ENCODE results near the gene MSANTD2. TPM values are rescaled to one million over a fixed set of nuclear protein-coding genes. Genes with fewer than 3 reads are reported as not detected.

MSANTD2 gene
- polyA plus RNA-seq, 6 donors from 2014 or later, result 2.5 to 8.1 (median 3.4) TPM; not detected in 1

- Mint-ChIP-seq H3K4me3 (peak overlapping the region; percentile 42 to 91 (median 78)), H3K9me3 (no peaks in the 10 kb centered on the region), H3K36me3 (no peaks in the 10 kb centered on the region), H3K27me3 (peaks cover 21 to 29% (median 22%) of the 10 kb centered on the region in 3 donors), H3K4me1 (peaks cover 54 to 63% (median 56%) of the 10 kb centered on the region in 3 donors), H3K27ac (peak overlapping the region in 4 of 6 donors; percentile 52 to 93 (median 62))
- ATAC-seq (ENCODE audit: low read depth in 2 of 2) (peak; percentile 65 to 77), DNase-seq (no peak)
Measured at GRCh38 chr11:124724979-124725718, 75.1 kb downstream of the MSANTD2 start.

- H3K27me3 Mint-ChIP-seq, result peaks cover 48 to 58% (median 51%) of the 10 kb centered on the region in 3 donors
- peaks cover 65 to 75% (median 70%) of the 10 kb centered on the region in 3 donors for H3K4me1 Mint-ChIP-seq
- ATAC-seq (ENCODE audit: low read depth in 2 of 2) (no peak), DNase-seq (no peak)
- H3K36me3 Mint-ChIP-seq, result no peaks in the 10 kb centered on the region
- H3K4me3 Mint-ChIP-seq, result peak overlapping the region in 4 of 8 donors; percentile 17 to 55 (median 22)
- peak overlapping the region in 2 of 6 donors; percentile 12 to 33 for H3K27ac Mint-ChIP-seq
- no peaks in the 10 kb centered on the region for H3K9me3 Mint-ChIP-seq
Measured at GRCh38 chr11:124722176-124722575, 78.0 kb downstream of the MSANTD2 start.

- Mint-ChIP-seq H3K27me3 (peaks cover 66 to 82% (median 71%) of the 10 kb centered on the region in 3 donors), H3K9me3 (no peaks in the 10 kb centered on the region), H3K4me1 (peaks cover 47 to 58% (median 55%) of the 10 kb centered on the region in 3 donors), H3K27ac (no peak overlapping the region), H3K4me3 (peak overlapping the region in 1 of 8 donors; percentile 17), H3K36me3 (peaks cover 5 to 10% of the 10 kb centered on the region in 2 donors)
- no peak for ATAC-seq (ENCODE audit: low read depth in 2 of 2)
- no peak for DNase-seq
Measured at GRCh38 chr11:124719534-124719933, 80.7 kb downstream of the MSANTD2 start.

- H3K27ac Mint-ChIP-seq, result no peak overlapping the region
- no peaks in the 10 kb centered on the region for H3K9me3 Mint-ChIP-seq
- H3K4me1 Mint-ChIP-seq, result peaks cover 39 to 50% (median 47%) of the 10 kb centered on the region in 3 donors
- ATAC-seq (ENCODE audit: low read depth in 2 of 2), result no peak
- no peak for DNase-seq
- H3K27me3 Mint-ChIP-seq, result peaks cover 71 to 89% (median 73%) of the 10 kb centered on the region in 3 donors
- H3K4me3 Mint-ChIP-seq, result peak overlapping the region in 5 of 8 donors; percentile 17 to 78 (median 45)
- H3K36me3 Mint-ChIP-seq, result peaks cover 5 to 10% of the 10 kb centered on the region in 2 donors
Measured at GRCh38 chr11:124718801-124719200, 81.4 kb downstream of the MSANTD2 start.

- H3K4me1 Mint-ChIP-seq, result peaks cover 34 to 42% (median 40%) of the 10 kb centered on the region in 3 donors
- ATAC-seq (ENCODE audit: low read depth in 2 of 2) (peak; percentile 65 to 76), DNase-seq (no peak)
- peaks cover 69 to 95% (median 76%) of the 10 kb centered on the region in 3 donors for H3K27me3 Mint-ChIP-seq
- no peaks in the 10 kb centered on the region for H3K9me3 Mint-ChIP-seq
- H3K36me3 Mint-ChIP-seq, result peaks cover 5 to 10% of the 10 kb centered on the region in 2 donors
- peak overlapping the region in 1 of 6 donors; percentile 57 for H3K27ac Mint-ChIP-seq
- peak overlapping the region; percentile 66 to 90 (median 86) for H3K4me3 Mint-ChIP-seq
Measured at GRCh38 chr11:124717786-124718651, 82.2 kb downstream of the MSANTD2 start.

- DNase-seq (no peak), ATAC-seq (ENCODE audit: low read depth in 2 of 2) (no peak)
- no peaks in the 10 kb centered on the region for H3K9me3 Mint-ChIP-seq
- H3K27ac Mint-ChIP-seq, result no peak overlapping the region
- peaks cover 5 to 10% of the 10 kb centered on the region in 2 donors for H3K36me3 Mint-ChIP-seq
- peaks cover 63 to 88% (median 71%) of the 10 kb centered on the region in 3 donors for H3K27me3 Mint-ChIP-seq
- H3K4me3 Mint-ChIP-seq, result peak overlapping the region; percentile 66 to 90 (median 86)
- H3K4me1 Mint-ChIP-seq, result peaks cover 27 to 36% (median 33%) of the 10 kb centered on the region in 3 donors
Measured at GRCh38 chr11:124717421-124717785, 82.8 kb downstream of the MSANTD2 start.

GRCh38 chr11:124716591-124716990 is 83.6 kb downstream of the MSANTD2 start:
- H3K36me3 Mint-ChIP-seq, result peaks cover 5 to 10% of the 10 kb centered on the region in 2 donors
- H3K27ac Mint-ChIP-seq, result no peak overlapping the region
- peaks cover 54 to 80% (median 66%) of the 10 kb centered on the region in 3 donors for H3K27me3 Mint-ChIP-seq
- peaks cover 20 to 28% (median 25%) of the 10 kb centered on the region in 3 donors for H3K4me1 Mint-ChIP-seq
- ATAC-seq (ENCODE audit: low read depth in 2 of 2) (no peak), DNase-seq (no peak)
- no peaks in the 10 kb centered on the region for H3K9me3 Mint-ChIP-seq
- peak overlapping the region in 3 of 8 donors; percentile 13 to 42 (median 37) for H3K4me3 Mint-ChIP-seq

Other genes starting within 250 kb of the MSANTD2 start
- gene OR8A1, start 230.4 kb downstream of the MSANTD2 start, polyA plus RNA-seq (ENCODE audit: low read depth in 6 of 6), result not detected
- not detected for gene PANX3, start 189.0 kb downstream of the MSANTD2 start, polyA plus RNA-seq (ENCODE audit: low read depth in 6 of 6)
- gene TBRG1, start 177.5 kb downstream of the MSANTD2 start, polyA plus RNA-seq (ENCODE audit: low read depth in 6 of 6), result 10 to 100 TPM; 18.4 to 37.3 (median 26.6) TPM
- gene SIAE, start 126.7 kb downstream of the MSANTD2 start, polyA plus RNA-seq (ENCODE audit: low read depth in 6 of 6), result 1 to 10 TPM; 2.4 to 3.9 (median 3.2) TPM
- gene SPA17, start 126.5 kb downstream of the MSANTD2 start, polyA plus RNA-seq (ENCODE audit: low read depth in 6 of 6), result 1 to 10 TPM in 5 of 6 donors, under 1 TPM in 1; 0.70 to 3.1 (median 1.7) TPM
- gene NRGN, start 60.5 kb downstream of the MSANTD2 start, polyA plus RNA-seq (ENCODE audit: low read depth in 6 of 6), result 1 to 10 TPM; 1.3 to 8.3 (median 6.0) TPM
- gene VSIG2, start 48.2 kb downstream of the MSANTD2 start, polyA plus RNA-seq (ENCODE audit: low read depth in 6 of 6), result under 1 TPM in 1 of 6 donors, not detected in 5; 0.29 TPM
- 10 to 100 TPM; 13.6 to 25.3 (median 19.1) TPM for gene ESAM, start 38.1 kb downstream of the MSANTD2 start, polyA plus RNA-seq (ENCODE audit: low read depth in 6 of 6)
- gene ROBO3, start 65.0 kb upstream of the MSANTD2 start, polyA plus RNA-seq (ENCODE audit: low read depth in 6 of 6), result 1 to 10 TPM in 1 of 6 donors, under 1 TPM in 3, not detected in 2; 0.21 to 2.0 (median 0.69) TPM
- not detected for gene ROBO4, start 97.5 kb upstream of the MSANTD2 start, polyA plus RNA-seq (ENCODE audit: low read depth in 6 of 6)
- gene HEPN1, start 118.8 kb upstream of the MSANTD2 start, polyA plus RNA-seq (ENCODE audit: low read depth in 6 of 6), result not detected
- not detected for gene HEPACAM, start 135.6 kb upstream of the MSANTD2 start, polyA plus RNA-seq (ENCODE audit: low read depth in 6 of 6)
- gene CCDC15, start 153.8 kb upstream of the MSANTD2 start, polyA plus RNA-seq (ENCODE audit: low read depth in 6 of 6), result 1 to 10 TPM in 1 of 6 donors, under 1 TPM in 4, not detected in 1; 0.33 to 1.5 (median 0.72) TPM